Choroid plexus epithelial cell (primary cell): ENCODE results near the gene LOXL3.

ENCODE experiments used
- DNase-seq: peaks from one replicate; pipeline ENCODE4 v3.0.0-alpha.2; 2010; ENCODE audit warnings: low read depth
- H3K4me3 ChIP-seq: 2 replicates; pipeline ENCODE4 v1.5.1; 2011; ENCODE audit warnings: low read depth, mild to moderate bottlenecking, control low read depth, low read length, moderate library complexity
- CTCF ChIP-seq: conservative IDR thresholded peaks from 2 replicates; pipeline ENCODE4 v1.5.1; 2011; ENCODE audit warnings: low read depth, mild to moderate bottlenecking, control low read depth, inconsistent platforms, low read length, moderate library complexity

The LOXL3 gene

GRCh38 chr2:74512744-74513604, 40.8 kb downstream of the LOXL3 start:
- H3K4me3 ChIP-seq, result no peak overlapping the region
- TF ChIP-seq CTCF, result no peak
- no peak for DNase-seq

GRCh38 chr2:74511104-74511989, 42.4 kb downstream of the LOXL3 start:
- no peak for TF ChIP-seq CTCF
- DNase-seq, result no peak
- no peak overlapping the region for H3K4me3 ChIP-seq

- DNase-seq, result no peak
- H3K4me3 ChIP-seq, result no peak overlapping the region
- TF ChIP-seq CTCF, result no peak
Measured at GRCh38 chr2:74510272-74510671, 43.5 kb downstream of the LOXL3 start.

DNA sequence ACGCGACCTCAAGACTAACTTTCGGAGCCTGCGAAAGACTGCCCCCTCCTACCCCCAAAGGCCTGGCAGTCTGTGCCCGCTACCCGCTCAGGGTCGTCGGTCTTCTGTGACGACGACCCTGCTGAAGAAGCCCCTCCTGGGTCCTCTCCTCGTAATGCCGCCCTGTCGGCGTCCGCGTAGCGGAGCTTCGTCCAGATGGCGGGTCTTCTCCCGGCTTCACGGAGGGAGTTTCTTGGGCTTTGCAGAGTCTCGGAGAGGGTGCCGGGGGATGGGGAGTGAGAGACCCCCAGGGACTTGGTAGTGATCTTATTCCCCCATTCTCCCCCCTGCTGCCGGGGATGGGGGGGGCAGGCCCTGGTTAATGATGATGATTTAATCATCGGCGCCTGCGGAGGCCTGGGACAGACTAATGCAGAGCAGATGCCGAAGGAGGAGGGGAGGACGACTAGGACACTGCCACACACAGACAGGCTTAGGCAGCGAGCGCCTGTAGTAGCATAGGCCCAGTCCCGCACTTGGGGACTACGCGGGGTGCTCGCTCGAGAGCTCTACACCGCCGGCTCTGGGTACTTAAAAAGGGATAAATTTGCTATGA, 45.7 kb downstream of the LOXL3 start:
- H3K4me3 ChIP-seq, result peak overlapping the region; percentile 100
- TF ChIP-seq CTCF, result no peak
- peak; percentile 50 for DNase-seq

DNA sequence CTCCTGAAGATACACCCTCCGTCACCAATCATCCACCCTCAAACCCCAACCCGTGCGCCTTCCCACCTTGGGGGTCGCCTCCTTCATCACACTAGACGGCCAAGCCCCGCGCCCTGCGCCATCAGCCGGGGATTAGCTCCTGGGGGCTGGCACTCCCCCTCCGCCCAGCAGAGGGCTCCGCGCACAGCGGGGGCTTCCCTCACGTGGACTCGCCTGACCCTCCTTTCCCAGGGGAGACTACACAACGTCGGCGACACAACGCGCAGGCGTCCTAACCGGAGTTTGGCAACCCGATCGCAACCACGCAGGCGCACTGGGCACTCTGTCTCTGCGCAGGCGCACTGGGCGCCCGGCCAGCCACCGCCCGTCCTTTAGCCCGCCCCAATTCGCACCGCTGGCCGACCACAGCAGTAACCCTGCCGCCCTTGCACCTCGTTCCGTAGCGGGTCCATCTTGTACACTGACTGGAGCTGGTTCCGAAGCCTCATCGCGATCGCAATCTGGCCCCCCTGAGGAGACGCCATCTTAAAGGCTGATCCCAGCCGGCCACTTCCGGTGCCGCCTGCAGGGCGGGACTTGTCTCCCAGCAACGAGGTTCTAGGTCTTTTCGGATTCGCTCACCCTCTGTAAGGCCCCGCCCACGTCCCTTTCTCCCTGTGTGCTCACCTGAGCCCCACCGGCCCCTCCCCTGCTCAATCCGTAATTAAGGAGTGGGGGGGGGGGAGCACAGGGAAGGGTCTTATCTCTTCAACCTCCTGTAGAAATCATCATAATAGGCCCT, 46.4 kb downstream of the LOXL3 start, which contains the start of gene PCGF1:
Gene PCGF1, minus strand, starts transcription at position 551 of the 781 bp plus-strand sequence. Its CDS starts 27 bp downstream, at position 524.
- H3K4me3 ChIP-seq, result peak within 1 kb of the TSS; percentile 100
- DNase-seq, result peak; percentile 99
- TF ChIP-seq CTCF, result peak; percentile 57
